ENCODE data around the gene MAP4K2. TPM values are rescaled to one million over a fixed set of nuclear protein-coding genes. Genes with fewer than 3 reads are reported as not detected.

Gene MAP4K2
- total and polyA plus RNA-seq, 2 of the 4 experiments (the other 2 are of a cell fraction): 11.7 to 16.6 TPM

- TF ChIP-seq USF2 (IDR thresholded peaks at IDR 0.05; ENCODE audit: low read depth, low read length) (no peak), CHD1 (IDR thresholded peaks at IDR 0.05; ENCODE audit: low read depth, low read length) (no peak)
Observed at GRCh38 chr11:64848826-64849597, 46.0 kb upstream of the MAP4K2 start (continued).

Data from IMR-90 (cell line).